Breast epithelium (tissue), 4 donors: ENCODE measurements around the gene PIEZO1. TPM values are rescaled to one million over a fixed set of nuclear protein-coding genes. Genes with fewer than 3 reads are reported as not detected.

Source experiments
- DNase-seq, 2 donors: peaks; one replicate each; pipeline ENCODE4 v3.0.0-alpha.2; 2019; ENCODE audit warnings: low spot score in 2 of 2
- H3K27ac ChIP-seq, 2 donors: fragments of 200-600 bp; sonication (generic) in 1 of 2; one replicate each; pipeline ENCODE4 v1.5.1; 2016 to 2019; ENCODE audit warnings: mild to moderate bottlenecking in 1 of 2
- H3K27me3 ChIP-seq, 2 donors: fragments of 200-600 bp; sonication (generic) in 1 of 2; one replicate each; pipeline versions ENCODE4 v1.5.1 to v1.6.0; 2017 to 2019; ENCODE audit warnings: control low read depth in 1 of 2, mild to moderate bottlenecking in 1 of 2
- H3K36me3 ChIP-seq: fragments of 200-600 bp; one replicate; pipeline ENCODE4 v1.5.1; 2019
- H3K4me1 ChIP-seq, 2 donors: fragments of 200-600 bp; sonication (generic); one replicate each; pipeline ENCODE4 v1.5.1; 2016 to 2019; ENCODE audit warnings: control low read depth in 1 of 2
- H3K4me3 ChIP-seq, 3 donors: fragments of 200-600 bp; sonication (generic); 1 replicate in 2 of 3; 2 replicates in 1 of 3; pipeline ENCODE4 v1.5.1; 2016 to 2019; ENCODE audit warnings: mild to moderate bottlenecking in 3 of 3, moderate library complexity in 2 of 3
- H3K9me3 ChIP-seq, 2 donors: fragments of 200-600 bp; sonication (generic) in 1 of 2; one replicate each; pipeline ENCODE4 v1.5.1; 2016 to 2019; ENCODE audit warnings: control low read depth in 1 of 2
- POLR2A ChIP-seq: fragments of 450-650 bp; IDR thresholded peaks from one replicate; pipeline ENCODE4 v1.6.1; 2016; ENCODE audit warnings: antibody characterized with exemption, mild to moderate bottlenecking, moderate library complexity
- POLR2AphosphoS5 ChIP-seq, 3 donors: sonication (generic); formaldehyde crosslinking; IDR thresholded peaks; one replicate each; pipeline ENCODE4 v1.6.1; 2017; ENCODE audit warnings: antibody characterized with exemption in 3 of 3
- intact Hi-C: fragments of 100-400 bp; cut with DNase I; formaldehyde crosslinking; loops from one replicate; pipeline ENCODE4 v1.15.1; 2023; ENCODE audit warnings: low total_unique reads
- total RNA-seq, 3 donors: library from RNA; depleted of rRNA; stranded (reverse); fragments of >200 nt; gene quantifications; one replicate each; pipeline ENCODE4 v1.1.0, GENCODE V29; 2016
- TF ChIP-seq, protein P1 (sequence below), 3 donors: fragments of 450-650 bp; IDR thresholded peaks; one replicate each; pipeline ENCODE4 v1.5.1; 2016 to 2017; ENCODE audit warnings: antibody characterized with exemption in 3 of 3, mild to moderate bottlenecking in 3 of 3, moderate library complexity in 3 of 3

Gene PIEZO1
- total RNA-seq, 3 donors from 2014 or later = 90.7 to 181 (median 135) TPM

DNA sequence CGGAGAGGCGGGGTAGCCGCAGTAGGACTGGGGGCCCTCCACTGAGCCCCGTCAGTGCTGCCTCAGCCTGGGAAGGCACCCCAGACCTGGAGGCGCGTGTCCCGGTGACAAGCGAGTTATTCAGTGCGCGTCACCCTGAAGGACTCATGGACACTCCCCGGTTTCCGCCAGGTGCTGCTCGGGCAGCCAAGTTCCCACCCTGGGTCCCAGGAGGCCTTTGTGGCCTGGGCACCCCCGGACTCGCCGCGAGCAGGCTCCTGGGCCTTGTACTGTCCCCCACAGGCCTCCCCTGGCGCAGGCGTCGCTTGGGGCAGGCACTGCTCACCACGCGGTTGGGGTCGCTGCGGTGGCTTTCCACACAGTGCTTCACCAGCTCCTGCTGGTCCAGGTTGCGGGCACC lies 86.4 kb downstream of the PIEZO1 start:
- intact Hi-C loops = no loop called here
- Histone ChIP-seq H3K27ac (no peak overlapping the region), H3K36me3 (no peaks in the 10 kb centered on the region), H3K9me3 (no peaks in the 10 kb centered on the region), H3K4me1 (no peaks in the 10 kb centered on the region), H3K4me3 (no peak overlapping the region), H3K27me3 (no peaks in the 10 kb centered on the region)
- TF ChIP-seq POLR2AphosphoS5 (IDR thresholded peaks at IDR 0.05) = no peak
- TF ChIP-seq POLR2A = no peak
- TF ChIP-seq, protein P1, sequence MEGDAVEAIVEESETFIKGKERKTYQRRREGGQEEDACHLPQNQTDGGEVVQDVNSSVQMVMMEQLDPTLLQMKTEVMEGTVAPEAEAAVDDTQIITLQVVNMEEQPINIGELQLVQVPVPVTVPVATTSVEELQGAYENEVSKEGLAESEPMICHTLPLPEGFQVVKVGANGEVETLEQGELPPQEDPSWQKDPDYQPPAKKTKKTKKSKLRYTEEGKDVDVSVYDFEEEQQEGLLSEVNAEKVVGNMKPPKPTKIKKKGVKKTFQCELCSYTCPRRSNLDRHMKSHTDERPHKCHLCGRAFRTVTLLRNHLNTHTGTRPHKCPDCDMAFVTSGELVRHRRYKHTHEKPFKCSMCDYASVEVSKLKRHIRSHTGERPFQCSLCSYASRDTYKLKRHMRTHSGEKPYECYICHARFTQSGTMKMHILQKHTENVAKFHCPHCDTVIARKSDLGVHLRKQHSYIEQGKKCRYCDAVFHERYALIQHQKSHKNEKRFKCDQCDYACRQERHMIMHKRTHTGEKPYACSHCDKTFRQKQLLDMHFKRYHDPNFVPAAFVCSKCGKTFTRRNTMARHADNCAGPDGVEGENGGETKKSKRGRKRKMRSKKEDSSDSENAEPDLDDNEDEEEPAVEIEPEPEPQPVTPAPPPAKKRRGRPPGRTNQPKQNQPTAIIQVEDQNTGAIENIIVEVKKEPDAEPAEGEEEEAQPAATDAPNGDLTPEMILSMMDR (IDR thresholded peaks at IDR 0.05) = no peak
- no peak for DNase-seq

DNA sequence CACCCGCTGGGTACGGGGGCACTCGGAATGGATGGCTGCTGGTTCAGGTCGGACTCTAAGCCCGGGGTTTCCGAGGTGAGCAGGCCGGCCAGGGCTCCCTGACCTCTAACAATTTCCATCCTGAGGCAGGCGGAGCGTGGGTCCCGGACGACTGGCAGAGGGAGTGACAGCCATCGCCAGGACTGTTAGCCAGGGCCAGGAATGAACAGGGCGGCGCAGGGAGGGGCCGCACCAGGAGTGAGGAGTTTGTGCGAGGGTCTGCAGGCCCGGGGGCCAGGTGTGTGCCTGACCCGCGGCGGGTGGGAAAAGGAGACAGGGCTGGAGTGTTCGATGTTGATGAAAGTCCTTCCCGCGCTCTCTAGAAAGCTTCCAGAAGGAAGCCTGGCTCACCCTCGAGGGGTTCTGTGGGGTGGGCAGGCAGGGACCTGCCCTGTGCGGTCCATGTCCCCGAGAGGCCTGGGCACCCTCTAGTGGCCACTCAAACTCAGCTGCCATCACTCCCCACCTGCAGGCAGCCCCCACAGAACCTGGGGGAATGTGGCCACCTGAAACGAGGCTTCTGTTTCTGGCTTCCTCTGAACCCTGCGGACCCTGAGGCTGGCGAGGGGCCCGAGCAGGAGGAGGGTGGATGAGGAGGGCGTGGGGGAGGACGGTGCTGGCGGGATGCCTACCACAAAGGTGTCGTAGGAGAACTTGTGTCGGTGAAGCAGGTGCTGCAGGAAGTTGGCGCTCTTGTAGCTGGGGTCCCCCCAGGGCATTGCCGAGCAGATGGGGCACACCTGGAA lies 87.0 kb downstream of the PIEZO1 start:
- Histone ChIP-seq H3K36me3 (no peaks in the 10 kb centered on the region), H3K4me1 (no peaks in the 10 kb centered on the region), H3K27ac (no peak overlapping the region), H3K27me3 (no peaks in the 10 kb centered on the region), H3K4me3 (no peak overlapping the region), H3K9me3 (no peaks in the 10 kb centered on the region)
- TF ChIP-seq, protein P1 (IDR thresholded peaks at IDR 0.05) = no peak
- TF ChIP-seq POLR2AphosphoS5 (IDR thresholded peaks at IDR 0.05) (no peak), POLR2A (no peak)
- intact Hi-C loops = no loop called here
- DNase-seq = no peak

DNA sequence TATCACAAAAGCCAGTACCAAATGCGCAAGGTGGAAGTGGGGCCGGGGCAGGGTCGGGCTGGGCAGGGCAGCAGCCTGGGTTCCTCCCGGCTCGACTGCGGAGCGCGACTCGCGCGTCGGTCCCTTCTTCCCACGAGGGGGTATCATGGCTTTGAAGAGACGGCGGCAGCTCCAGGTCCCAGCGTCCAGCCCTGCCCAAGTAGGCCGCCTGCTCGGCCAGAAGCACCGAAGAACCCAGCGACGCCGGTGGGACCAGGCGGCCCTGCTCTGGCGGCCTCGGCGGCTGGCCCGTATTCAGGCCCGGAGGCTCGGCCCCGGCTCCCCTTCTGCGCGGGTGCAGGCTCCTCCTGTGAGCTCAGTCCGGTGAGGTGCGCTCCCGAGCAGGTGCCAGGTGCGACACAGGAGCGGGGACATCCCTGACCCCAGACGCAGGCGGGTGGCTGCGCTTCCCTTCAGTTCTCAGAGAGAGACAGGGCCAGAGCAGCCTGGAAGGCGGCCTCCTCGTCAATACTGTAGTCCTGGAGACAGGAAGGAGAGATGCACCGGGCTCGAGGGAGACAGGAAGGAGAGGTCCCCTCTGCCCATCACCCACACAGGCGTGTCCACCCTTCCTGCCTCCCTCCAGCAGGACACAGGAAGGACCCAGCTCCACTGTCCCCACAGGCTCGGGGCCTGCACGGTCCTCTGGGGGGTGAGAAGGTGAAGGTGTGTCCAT lies 87.7 kb downstream of the PIEZO1 start:
- intact Hi-C loops = no loop called here
- Histone ChIP-seq H3K9me3 (no peaks in the 10 kb centered on the region), H3K27ac (no peak overlapping the region), H3K36me3 (no peaks in the 10 kb centered on the region), H3K4me3 (no peak overlapping the region), H3K27me3 (no peaks in the 10 kb centered on the region), H3K4me1 (no peaks in the 10 kb centered on the region)
- TF ChIP-seq POLR2A (no peak), POLR2AphosphoS5 (IDR thresholded peaks at IDR 0.05) (no peak)
- TF ChIP-seq, protein P1 (IDR thresholded peaks at IDR 0.05) = no peak
- DNase-seq = no peak

DNA sequence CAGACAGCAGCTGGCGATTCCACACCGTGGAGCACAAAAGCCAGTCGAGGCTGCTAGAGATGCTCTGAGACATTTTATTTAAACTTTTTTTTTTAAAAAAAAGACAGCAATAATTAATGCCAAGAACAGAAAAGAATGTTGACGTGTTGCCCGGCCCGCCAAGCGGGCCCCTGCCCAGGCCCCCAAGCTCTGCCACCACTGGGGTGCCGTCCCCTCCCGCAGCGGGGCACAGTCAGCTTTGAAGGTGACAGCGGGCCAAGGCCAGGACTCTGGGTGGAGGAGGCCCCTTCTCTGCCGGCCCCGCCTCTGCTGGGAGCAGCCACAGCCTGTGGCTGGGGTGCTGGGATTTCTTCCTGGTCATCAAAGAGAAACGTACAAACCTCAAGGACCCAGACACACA lies 88.6 kb downstream of the PIEZO1 start:
- Histone ChIP-seq H3K27me3 (no peaks in the 10 kb centered on the region), H3K4me1 (no peaks in the 10 kb centered on the region), H3K4me3 (no peak overlapping the region), H3K9me3 (no peaks in the 10 kb centered on the region), H3K36me3 (no peaks in the 10 kb centered on the region), H3K27ac (no peak overlapping the region)
- no peak for DNase-seq
- intact Hi-C loops = no loop called here
- TF ChIP-seq POLR2AphosphoS5 (IDR thresholded peaks at IDR 0.05) (no peak), POLR2A (no peak)
- TF ChIP-seq, protein P1 (IDR thresholded peaks at IDR 0.05) = no peak

DNA sequence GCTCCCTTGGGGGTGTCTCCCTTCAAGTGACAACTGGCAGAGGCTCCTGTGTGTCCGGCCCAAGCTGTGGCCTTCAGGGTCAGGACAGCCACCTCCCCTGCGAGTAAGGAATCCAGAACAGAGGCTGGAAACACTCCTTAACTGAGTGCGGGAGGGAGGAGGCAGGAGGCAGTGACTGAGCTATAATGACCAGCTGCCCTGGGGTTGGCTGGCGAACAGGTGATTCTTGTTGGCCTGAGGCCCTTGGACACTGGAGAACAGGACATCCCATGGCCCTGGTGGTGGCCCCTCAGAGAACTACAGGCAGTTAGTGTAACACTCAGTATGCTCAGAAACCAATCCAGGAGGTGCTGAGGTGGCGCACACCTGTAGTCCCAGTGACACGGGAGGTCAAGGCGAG lies 89.3 kb downstream of the PIEZO1 start:
- Histone ChIP-seq H3K27ac (no peak overlapping the region), H3K4me1 (no peaks in the 10 kb centered on the region), H3K27me3 (peaks cover 0 to 5% of the 10 kb centered on the region in 2 donors), H3K36me3 (no peaks in the 10 kb centered on the region), H3K4me3 (no peak overlapping the region), H3K9me3 (no peaks in the 10 kb centered on the region)
- no peak for TF ChIP-seq POLR2AphosphoS5 (IDR thresholded peaks at IDR 0.05)
- TF ChIP-seq POLR2A = no peak
- TF ChIP-seq, protein P1 (IDR thresholded peaks at IDR 0.05) = no peak
- intact Hi-C loops = no loop called here
- DNase-seq = no peak
